Motor neuron (in vitro differentiated cells): Measurements from ENCODE around the gene GNB1L. TPM values are rescaled to one million over a fixed set of nuclear protein-coding genes. Genes with fewer than 3 reads are reported as not detected.

Experiments
- ATAC-seq, 8 experiments: fragments of 200-7000 bp; cut with Tn5 transposase; replicated peaks in 6 of 8; 2 replicates each; pipeline ENCODE4 v1.8.0; 2021; ENCODE audit warnings: mild to moderate bottlenecking in 8 of 8, moderate library complexity in 8 of 8
- H3K27ac ChIP-seq, 2 donors: fragments of 250-450 bp; sonication (Bioruptor Pico); 2 replicates each; pipeline ENCODE4 v1.9.0; 2021; ENCODE audit warnings: antibody characterized with exemption in 2 of 2, mild to moderate bottlenecking in 2 of 2, moderate library complexity in 1 of 2
- H3K4me1 ChIP-seq, 2 donors: fragments of 250-450 bp; sonication (Bioruptor Pico); replicated peaks in 1 of 2; 2 replicates each; pipeline ENCODE4 v1.6.1; 2021; ENCODE audit warnings: antibody characterized with exemption in 2 of 2, mild to moderate bottlenecking in 2 of 2, moderate library complexity in 1 of 2
- H3K4me3 ChIP-seq, 5 donors: fragments of 250-450 bp; sonication (Bioruptor Pico); 2 replicates each; pipeline ENCODE4 v1.9.0; 2021; ENCODE audit warnings: antibody characterized with exemption in 5 of 5, mild to moderate bottlenecking in 5 of 5, moderate library complexity in 4 of 5
- WGBS, 10 experiments: fragments of 450-650 bp; shearing (Covaris generic); methylation state at CpG; one replicate each; pipeline ENCODE4 v1.0.0; 2022; 5-methylcytosine and 5-hydroxymethylcytosine counted together
- in situ Hi-C, 9 experiments: fragments of 400-800 bp; cut with MboI; loops; one replicate each; pipeline ENCODE4 v1.15.0; 2021; ENCODE audit warnings: low sequenced_read_pairs in 9 of 9, low pct_unique_long_range_greater_than_20kb in 2 of 9; ENCODE audit not compliant: unreplicated experiment in 9 of 9
- total RNA-seq, 8 experiments: library from RNA; unstranded; fragments of 300-600 nt; gene quantifications; 2 replicates each; pipeline versions ENCODE4 v1.2.3 to v1.2.4, GENCODE V29; 2022

The GNB1L gene
- total RNA-seq, 8 experiments from 2014 or later, result 5.6 to 7.2 (median 6.4) TPM

GRCh38 chr22:19764636-19765476 is 89.8 kb downstream of the GNB1L start:
- in situ Hi-C loops, result no loop called here

GRCh38 chr22:19764299-19764593 is 90.4 kb downstream of the GNB1L start:
- peaks cover 5 to 7% of the 10 kb centered on the region in 2 donors for H3K4me1 ChIP-seq
- H3K4me3 ChIP-seq, result no peak overlapping the region
- H3K27ac ChIP-seq, result no peak overlapping the region
- in situ Hi-C loops, result no loop called here
- WGBS, 10 experiments, result 47% methylated on average over 3 of the region's 17 CpGs; no CpG with 5 or more reads in 9 of the 10 experiments
- no peak for ATAC-seq

More at GRCh38 chr22:19764636-19765476, 89.8 kb downstream of the GNB1L start:
- Histone ChIP-seq H3K4me1 (peaks cover 3 to 5% of the 10 kb centered on the region in 2 donors), H3K4me3 (no peak overlapping the region), H3K27ac (no peak overlapping the region)
- no peak for ATAC-seq
- WGBS, 10 experiments, result 40 to 100% (median 79%) methylated on average over 2 to 8 of the region's 25 CpGs; no CpG with 5 or more reads in 6 of the 10 experiments

- WGBS, 10 experiments, result 43 to 71% (median 50%) methylated on average over 9 to 11 of the region's 39 CpGs; no CpG with 5 or more reads in 7 of the 10 experiments
Measured at GRCh38 chr22:19763458-19764298, 91.0 kb downstream of the GNB1L start.

GRCh38 chr22:19762568-19763457 is 91.9 kb downstream of the GNB1L start:
- Histone ChIP-seq H3K4me3 (no peak overlapping the region), H3K4me1 (peaks cover 5 to 8% of the 10 kb centered on the region in 2 donors), H3K27ac (peak overlapping the region in 1 of 2 donors; percentile 13)
- WGBS, 10 experiments, result 50 to 100% (median 71%) methylated on average over 1 to 15 of the region's 34 CpGs; no CpG with 5 or more reads in 5 of the 10 experiments
- in situ Hi-C loops, result no loop called here
- no peak for ATAC-seq

More at GRCh38 chr22:19763458-19764298, 91.0 kb downstream of the GNB1L start:
- no peak overlapping the region for H3K27ac ChIP-seq
- in situ Hi-C loops, result no loop called here
- peaks cover 5 to 8% of the 10 kb centered on the region in 2 donors for H3K4me1 ChIP-seq
- no peak for ATAC-seq
- no peak overlapping the region for H3K4me3 ChIP-seq

- in situ Hi-C loops, result no loop called here
- H3K4me3 ChIP-seq, result no peak overlapping the region
- H3K27ac ChIP-seq, result no peak overlapping the region
- H3K4me1 ChIP-seq, result peaks cover 5 to 8% of the 10 kb centered on the region in 2 donors
- ATAC-seq, result peak in 2 of 8 experiments; percentile 35 to 56
- 17 to 60% (median 39%) methylated on average over 1 to 8 of the region's 33 CpGs; no CpG with 5 or more reads in 4 of the 10 experiments for WGBS, 10 experiments
Measured at GRCh38 chr22:19761725-19762567, 92.7 kb downstream of the GNB1L start.

- peak in 6 of 8 experiments; percentile 8 to 31 (median 22) for ATAC-seq
- WGBS, 10 experiments, result 13% methylated on average over 8 of the region's 117 CpGs; no CpG with 5 or more reads in 9 of the 10 experiments
- H3K4me3 ChIP-seq, result peak overlapping the region; percentile 16 to 26 (median 23)
- in situ Hi-C loops, result no loop called here
- peaks cover 5 to 8% of the 10 kb centered on the region in 2 donors for H3K4me1 ChIP-seq
- no peak overlapping the region for H3K27ac ChIP-seq
Measured at GRCh38 chr22:19760951-19761724, 93.5 kb downstream of the GNB1L start.

- no peak within 1 kb of the TSS for H3K27ac ChIP-seq
- H3K4me3 ChIP-seq, result peak within 1 kb of the TSS; percentile 16 to 26 (median 23)
- WGBS, 10 experiments, result 4 to 16% (median 8%) methylated on average over 8 to 27 of the region's 79 CpGs
- ATAC-seq, result peak in 6 of 8 experiments; percentile 3 to 55 (median 34)
- peaks cover 6 to 12% of the 10 kb centered on the region in 2 donors for H3K4me1 ChIP-seq
- in situ Hi-C loops, result no loop called here
Measured at GRCh38 chr22:19760058-19760950, 94.4 kb downstream of the GNB1L start, which contains the start of gene TBX1. TBX1 (plus strand) TSS chr22:19760778; CDS start chr22:19760844, 66 bp downstream.

- ATAC-seq, result peak in 2 of 8 experiments; percentile 15 to 52
- Histone ChIP-seq H3K4me1 (peaks cover 11 to 15% of the 10 kb centered on the region in 2 donors), H3K4me3 (no peak overlapping the region), H3K27ac (no peak overlapping the region)
- WGBS, 10 experiments, result 3 to 18% (median 5%) methylated on average over 5 to 14 of the region's 43 CpGs
- in situ Hi-C loops, result no loop called here
Measured at GRCh38 chr22:19759427-19760057, 95.1 kb downstream of the GNB1L start.

GRCh38 chr22:19758896-19759426 is 95.7 kb downstream of the GNB1L start:
- in situ Hi-C loops, result no loop called here
- Histone ChIP-seq H3K4me1 (peaks cover 11 to 15% of the 10 kb centered on the region in 2 donors), H3K4me3 (no peak overlapping the region), H3K27ac (no peak overlapping the region)
- 0% methylated on average over 2 of the region's 21 CpGs; no CpG with 5 or more reads in 9 of the 10 experiments for WGBS, 10 experiments
- ATAC-seq, result no peak
